IPS-15b (cell line): ENCODE measurements around the gene NCL.

Source experiments
- H3K27me3 ChIP-seq: one replicate; pipeline ENCODE4 v1.6.1; 2013; ENCODE audit warnings: low read length; ENCODE audit not compliant: control insufficient read depth, insufficient read depth
- H3K36me3 ChIP-seq: one replicate; pipeline ENCODE4 v1.6.1; 2013; ENCODE audit warnings: low read length; ENCODE audit not compliant: control insufficient read depth, insufficient read depth
- H3K4me1 ChIP-seq: one replicate; pipeline ENCODE4 v1.6.1; 2013; ENCODE audit warnings: mild to moderate bottlenecking, low read length; ENCODE audit not compliant: control insufficient read depth, insufficient read depth
- H3K4me3 ChIP-seq: one replicate; pipeline ENCODE4 v1.5.1; 2013; ENCODE audit warnings: low read depth, low read length
- H3K9ac ChIP-seq: one replicate; pipeline ENCODE4 v1.6.1; 2013; ENCODE audit warnings: low read depth, mild to moderate bottlenecking, low read length
- H3K9me3 ChIP-seq: one replicate; pipeline ENCODE4 v1.6.1; 2013; ENCODE audit warnings: mild to moderate bottlenecking, low read length; ENCODE audit not compliant: control insufficient read depth, insufficient read depth

NCL gene

GRCh38 chr2:231463698-231464575 lies at the start of gene NCL:
TSS of gene NCL (minus strand) at chr2:231464484. CDS start at chr2:231464353, 131 bp downstream.
- H3K4me3 ChIP-seq = peak within 1 kb of the TSS; percentile 95
- H3K36me3 ChIP-seq = peaks cover 37% of the 10 kb centered on the region
- H3K9ac ChIP-seq = peak within 1 kb of the TSS; percentile 99
- peaks cover 7% of the 10 kb centered on the region for H3K4me1 ChIP-seq
- H3K27me3 ChIP-seq = no peaks in the 10 kb centered on the region
- no peaks in the 10 kb centered on the region for H3K9me3 ChIP-seq

- no peaks in the 10 kb centered on the region for H3K36me3 ChIP-seq
- H3K9ac ChIP-seq = peak overlapping the region; percentile 66
- H3K9me3 ChIP-seq = no peaks in the 10 kb centered on the region
- H3K27me3 ChIP-seq = peaks cover 6% of the 10 kb centered on the region
- H3K4me1 ChIP-seq = no peaks in the 10 kb centered on the region
- peak overlapping the region; percentile 94 for H3K4me3 ChIP-seq
Observed at GRCh38 chr2:231513746-231514224, 49.5 kb upstream of the NCL start.

- H3K27me3 ChIP-seq = peaks cover 6% of the 10 kb centered on the region
- no peaks in the 10 kb centered on the region for H3K4me1 ChIP-seq
- no peaks in the 10 kb centered on the region for H3K36me3 ChIP-seq
- no peak overlapping the region for H3K4me3 ChIP-seq
- H3K9ac ChIP-seq = no peak overlapping the region
- no peaks in the 10 kb centered on the region for H3K9me3 ChIP-seq
Observed at GRCh38 chr2:231512222-231512621, 47.9 kb upstream of the NCL start.

GRCh38 chr2:231503766-231504165 lies 39.5 kb upstream of the NCL start:
- H3K27me3 ChIP-seq = no peaks in the 10 kb centered on the region
- H3K36me3 ChIP-seq = peaks cover 3% of the 10 kb centered on the region
- no peaks in the 10 kb centered on the region for H3K9me3 ChIP-seq
- no peak overlapping the region for H3K4me3 ChIP-seq
- no peaks in the 10 kb centered on the region for H3K4me1 ChIP-seq
- no peak overlapping the region for H3K9ac ChIP-seq

GRCh38 chr2:231502596-231502995 lies 38.3 kb upstream of the NCL start:
- Histone ChIP-seq H3K27me3 (no peaks in the 10 kb centered on the region), H3K9ac (no peak overlapping the region), H3K4me3 (no peak overlapping the region), H3K36me3 (peaks cover 3% of the 10 kb centered on the region), H3K9me3 (no peaks in the 10 kb centered on the region), H3K4me1 (no peaks in the 10 kb centered on the region)

- Histone ChIP-seq H3K4me3 (no peak overlapping the region), H3K27me3 (no peaks in the 10 kb centered on the region), H3K9ac (no peak overlapping the region), H3K36me3 (no peaks in the 10 kb centered on the region), H3K9me3 (no peaks in the 10 kb centered on the region), H3K4me1 (no peaks in the 10 kb centered on the region)
Observed at GRCh38 chr2:231497651-231498050, 33.4 kb upstream of the NCL start.

GRCh38 chr2:231494669-231495068 lies 30.4 kb upstream of the NCL start:
- no peaks in the 10 kb centered on the region for H3K9me3 ChIP-seq
- H3K36me3 ChIP-seq = no peaks in the 10 kb centered on the region
- H3K4me3 ChIP-seq = no peak overlapping the region
- H3K4me1 ChIP-seq = no peaks in the 10 kb centered on the region
- no peaks in the 10 kb centered on the region for H3K27me3 ChIP-seq
- H3K9ac ChIP-seq = no peak overlapping the region

- no peak overlapping the region for H3K9ac ChIP-seq
- no peaks in the 10 kb centered on the region for H3K9me3 ChIP-seq
- H3K27me3 ChIP-seq = no peaks in the 10 kb centered on the region
- H3K36me3 ChIP-seq = no peaks in the 10 kb centered on the region
- H3K4me3 ChIP-seq = no peak overlapping the region
- H3K4me1 ChIP-seq = no peaks in the 10 kb centered on the region
Observed at GRCh38 chr2:231490801-231491200, 26.5 kb upstream of the NCL start.

- H3K4me3 ChIP-seq = no peak overlapping the region
Observed at GRCh38 chr2:231489990-231490389, 25.7 kb upstream of the NCL start.

GRCh38 chr2:231488331-231488730 lies 24.0 kb upstream of the NCL start:
- Histone ChIP-seq H3K4me3 (no peak overlapping the region), H3K27me3 (no peaks in the 10 kb centered on the region), H3K36me3 (no peaks in the 10 kb centered on the region), H3K4me1 (no peaks in the 10 kb centered on the region), H3K9me3 (no peaks in the 10 kb centered on the region), H3K9ac (no peak overlapping the region)

More at GRCh38 chr2:231489990-231490389, 25.7 kb upstream of the NCL start:
- Histone ChIP-seq H3K9ac (no peak overlapping the region), H3K27me3 (no peaks in the 10 kb centered on the region), H3K36me3 (no peaks in the 10 kb centered on the region), H3K4me1 (no peaks in the 10 kb centered on the region), H3K9me3 (no peaks in the 10 kb centered on the region)

- H3K4me3 ChIP-seq = no peak overlapping the region
- H3K9me3 ChIP-seq = no peaks in the 10 kb centered on the region
- no peak overlapping the region for H3K9ac ChIP-seq
- no peaks in the 10 kb centered on the region for H3K4me1 ChIP-seq
- no peaks in the 10 kb centered on the region for H3K27me3 ChIP-seq
- H3K36me3 ChIP-seq = no peaks in the 10 kb centered on the region
Observed at GRCh38 chr2:231486851-231487596, 22.7 kb upstream of the NCL start.
